GM06990 (cell line): ENCODE measurements around the gene RBM18.

ENCODE experiments used
- DNase-seq: peaks from one replicate; pipeline ENCODE4 v3.0.0-alpha.2; 2011; ENCODE audit not compliant: insufficient read length; ENCODE audit errors: extremely low read depth
- H3K27me3 ChIP-seq: replicated peaks from 2 replicates; pipeline ENCODE4 v1.6.0; 2011; ENCODE audit warnings: low read length; ENCODE audit not compliant: control insufficient read depth, insufficient read depth
- H3K36me3 ChIP-seq: 2 replicates; pipeline ENCODE4 v1.5.1; 2011; ENCODE audit warnings: low read length; ENCODE audit not compliant: control insufficient read depth, insufficient read depth
- H3K4me3 ChIP-seq: replicated peaks from 2 replicates; pipeline ENCODE4 v1.5.1; 2011; ENCODE audit warnings: low read depth, mild to moderate bottlenecking, control low read depth, low read length
- CTCF ChIP-seq: IDR thresholded peaks from 2 replicates; pipeline ENCODE4 v1.5.1; 2011; ENCODE audit warnings: low read length, control low read depth, mild to moderate bottlenecking, inconsistent platforms; ENCODE audit not compliant: insufficient read depth, poor library complexity, severe bottlenecking

The RBM18 gene

GRCh38 chr9:122219856-122220672 lies 44.6 kb downstream of the RBM18 start:
- Histone ChIP-seq H3K36me3 (no peaks in the 10 kb centered on the region), H3K27me3 (peaks cover 13% of the 10 kb centered on the region), H3K4me3 (no peak overlapping the region)
- TF ChIP-seq CTCF, result no peak
- DNase-seq, result no peak

- Histone ChIP-seq H3K36me3 (no peaks in the 10 kb centered on the region), H3K27me3 (peaks cover 13% of the 10 kb centered on the region), H3K4me3 (no peak overlapping the region)
- TF ChIP-seq CTCF, result no peak
- DNase-seq, result no peak
These were observed 45.4 kb downstream of the RBM18 start for GRCh38 chr9:122218935-122219855.

- Histone ChIP-seq H3K4me3 (no peak overlapping the region), H3K36me3 (no peaks in the 10 kb centered on the region), H3K27me3 (peaks cover 13% of the 10 kb centered on the region)
- TF ChIP-seq CTCF, result no peak
- no peak for DNase-seq
These were observed 46.3 kb downstream of the RBM18 start for GRCh38 chr9:122218071-122218934.

- H3K36me3 ChIP-seq, result no peaks in the 10 kb centered on the region
- H3K27me3 ChIP-seq, result peaks cover 13% of the 10 kb centered on the region
- H3K4me3 ChIP-seq, result no peak overlapping the region
- TF ChIP-seq CTCF, result no peak
- no peak for DNase-seq
These were observed 47.0 kb downstream of the RBM18 start for GRCh38 chr9:122217640-122218039.

GRCh38 chr9:122216798-122217418 lies 47.7 kb downstream of the RBM18 start:
- Histone ChIP-seq H3K36me3 (no peaks in the 10 kb centered on the region), H3K27me3 (peaks cover 13% of the 10 kb centered on the region), H3K4me3 (no peak overlapping the region)
- DNase-seq, result no peak
- no peak for TF ChIP-seq CTCF
